Neural progenitor cell (in vitro differentiated cells): ENCODE data around the gene FGFR2.

ENCODE experiments used
- CTCF ChIP-seq: fragments of 200-600 bp; sonication (generic); IDR thresholded peaks from 2 replicates; pipeline ENCODE4 v1.5.1; 2017; ENCODE audit warnings: antibody characterized with exemption, mild to moderate bottlenecking
- EZH2phosphoT487 ChIP-seq: fragments of 200-600 bp; sonication (generic); IDR thresholded peaks from 2 replicates; pipeline ENCODE4 v1.6.1; 2017; ENCODE audit warnings: antibody characterized with exemption

- TF ChIP-seq CTCF (no peak), EZH2phosphoT487 (no peak)
Measured at GRCh38 chr10:121597504-121598262, 561 bp downstream of the FGFR2 start.
